ENCODE measurements around the gene RFXANK.
"Not testable (repeated sequence)": the region's sequence is repeated elsewhere in the genome, so short reads cannot be mapped to it uniquely, and the experiment has no call there.

RFXANK gene

GRCh38 chr19:19170053-19170872 lies 21.8 kb upstream of the RFXANK start, which contains the start of gene MEF2B:
MEF2B (minus strand) TSS chr19:19170263; CDS start chr19:19150735, 19,528 bp downstream.
- DNase-seq (ENCODE audit: low spot score) = peak; percentile 90

GRCh38 chr19:19170873-19171672 lies 21.0 kb upstream of the RFXANK start:
- no peak for DNase-seq (ENCODE audit: low spot score)

GRCh38 chr19:19171821-19172532 lies 20.1 kb upstream of the RFXANK start:
- peak; percentile 73 for DNase-seq (ENCODE audit: low spot score)

- not testable (repeated sequence) for DNase-seq (ENCODE audit: low spot score)
These were observed 18.8 kb upstream of the RFXANK start for GRCh38 chr19:19173243-19173642.

GRCh38 chr19:19176950-19177349 lies 15.1 kb upstream of the RFXANK start:
- DNase-seq (ENCODE audit: low spot score) = no peak

- no peak for DNase-seq (ENCODE audit: low spot score)
These were observed 12.3 kb upstream of the RFXANK start for GRCh38 chr19:19179548-19180441.

GRCh38 chr19:19181488-19181998 lies 10.5 kb upstream of the RFXANK start:
- DNase-seq (ENCODE audit: low spot score) = no peak

GRCh38 chr19:19185853-19186740 lies 6.0 kb upstream of the RFXANK start:
- DNase-seq (ENCODE audit: low spot score) = no peak

GRCh38 chr19:19186742-19187141 lies 5.3 kb upstream of the RFXANK start:
- no peak for DNase-seq (ENCODE audit: low spot score)

- DNase-seq (ENCODE audit: low spot score) = no peak
These were observed 335 bp upstream of the RFXANK start for GRCh38 chr19:19191768-19192077.

GRCh38 chr19:19192910-19193423 lies 909 bp downstream of the RFXANK start:
- DNase-seq (ENCODE audit: low spot score) = no peak

- DNase-seq (ENCODE audit: low spot score) = no peak
These were observed 1.9 kb downstream of the RFXANK start for GRCh38 chr19:19193926-19194325.

GRCh38 chr19:19201697-19202630 lies 9.9 kb downstream of the RFXANK start:
- DNase-seq (ENCODE audit: low spot score) = no peak

GRCh38 chr19:19202707-19203011 lies 10.6 kb downstream of the RFXANK start:
- DNase-seq (ENCODE audit: low spot score) = no peak

GRCh38 chr19:19203012-19203856 lies 11.2 kb downstream of the RFXANK start, which contains the start of gene NR2C2AP:
NR2C2AP (minus strand) TSS chr19:19203414; CDS start chr19:19203060, 354 bp downstream.
- DNase-seq (ENCODE audit: low spot score) = peak; percentile 99

- DNase-seq (ENCODE audit: low spot score) = no peak
These were observed 12.1 kb downstream of the RFXANK start for GRCh38 chr19:19204181-19204580.

GRCh38 chr19:19205416-19206410 lies 13.7 kb downstream of the RFXANK start:
- DNase-seq (ENCODE audit: low spot score) = no peak
